Epithelial cell of proximal tubule (primary cell): ENCODE data around the gene MSLN. TPM values are rescaled to one million over a fixed set of nuclear protein-coding genes. Genes with fewer than 3 reads are reported as not detected.

Experiments used
- DNase-seq: peaks from one replicate; pipeline ENCODE4 v3.0.0-alpha.2; 2011; ENCODE audit warnings: low read depth
- H3K4me3 ChIP-seq: 2 replicates; pipeline ENCODE4 v1.5.1; 2011; ENCODE audit warnings: low read depth, mild to moderate bottlenecking, low read length
- total RNA-seq: library from RNA; depleted of rRNA; stranded (reverse); fragments of >200 nt; gene quantifications from 2 replicates; pipeline ENCODE4 v1.2.3, GENCODE V29; 2015
- TF ChIP-seq, protein P1 (sequence below): conservative IDR thresholded peaks from 2 replicates; pipeline ENCODE4 v1.5.1; 2012; ENCODE audit warnings: low read depth, mild to moderate bottlenecking, low read length

MSLN gene
- total RNA-seq, 1 donor from 2014 or later = 29.7 TPM

DNA sequence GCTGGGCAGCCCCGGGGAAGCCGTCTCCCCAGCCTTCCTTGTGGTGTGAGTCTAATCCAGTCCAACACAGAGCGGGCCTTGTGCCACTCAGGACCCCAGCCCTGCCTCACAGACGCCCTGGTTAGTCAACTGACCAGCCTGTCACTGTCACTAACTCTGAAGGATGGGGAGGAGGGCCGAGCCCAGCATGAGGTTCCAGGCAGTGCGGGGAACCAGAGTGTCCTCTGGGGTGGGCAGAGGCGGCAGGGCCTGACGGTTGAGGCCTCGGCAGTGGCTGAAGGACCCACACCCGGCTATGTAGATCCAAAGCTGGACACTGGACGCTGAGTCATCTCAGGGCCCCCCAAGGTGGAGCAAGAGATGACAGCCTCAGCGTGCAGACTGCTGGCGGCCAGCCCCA, 19.0 kb downstream of the MSLN start:
- no peak overlapping the region for H3K4me3 ChIP-seq
- no peak for DNase-seq
- TF ChIP-seq, protein P1, sequence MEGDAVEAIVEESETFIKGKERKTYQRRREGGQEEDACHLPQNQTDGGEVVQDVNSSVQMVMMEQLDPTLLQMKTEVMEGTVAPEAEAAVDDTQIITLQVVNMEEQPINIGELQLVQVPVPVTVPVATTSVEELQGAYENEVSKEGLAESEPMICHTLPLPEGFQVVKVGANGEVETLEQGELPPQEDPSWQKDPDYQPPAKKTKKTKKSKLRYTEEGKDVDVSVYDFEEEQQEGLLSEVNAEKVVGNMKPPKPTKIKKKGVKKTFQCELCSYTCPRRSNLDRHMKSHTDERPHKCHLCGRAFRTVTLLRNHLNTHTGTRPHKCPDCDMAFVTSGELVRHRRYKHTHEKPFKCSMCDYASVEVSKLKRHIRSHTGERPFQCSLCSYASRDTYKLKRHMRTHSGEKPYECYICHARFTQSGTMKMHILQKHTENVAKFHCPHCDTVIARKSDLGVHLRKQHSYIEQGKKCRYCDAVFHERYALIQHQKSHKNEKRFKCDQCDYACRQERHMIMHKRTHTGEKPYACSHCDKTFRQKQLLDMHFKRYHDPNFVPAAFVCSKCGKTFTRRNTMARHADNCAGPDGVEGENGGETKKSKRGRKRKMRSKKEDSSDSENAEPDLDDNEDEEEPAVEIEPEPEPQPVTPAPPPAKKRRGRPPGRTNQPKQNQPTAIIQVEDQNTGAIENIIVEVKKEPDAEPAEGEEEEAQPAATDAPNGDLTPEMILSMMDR = no peak

DNA sequence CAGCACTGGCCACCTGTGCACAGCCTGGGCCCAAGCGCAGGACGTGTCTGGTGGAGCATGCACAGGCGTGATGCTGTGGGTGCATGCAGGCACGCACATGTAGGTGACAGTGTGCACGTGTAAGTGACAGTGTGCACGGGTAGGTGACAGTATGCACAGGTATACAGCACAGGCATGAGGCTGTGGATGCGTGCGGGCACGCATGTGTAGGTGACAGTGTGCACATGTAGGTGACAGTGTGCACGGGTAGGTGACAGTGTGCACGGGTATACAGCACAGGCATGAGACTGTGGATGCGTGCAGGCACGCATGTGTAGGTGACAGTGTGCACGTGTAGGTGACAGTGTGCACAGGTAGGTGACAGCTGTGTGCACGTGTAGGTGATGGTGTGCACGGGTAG, 19.8 kb downstream of the MSLN start:
- TF ChIP-seq, protein P1 = no peak
- no peak for DNase-seq
- H3K4me3 ChIP-seq = no peak overlapping the region

DNA sequence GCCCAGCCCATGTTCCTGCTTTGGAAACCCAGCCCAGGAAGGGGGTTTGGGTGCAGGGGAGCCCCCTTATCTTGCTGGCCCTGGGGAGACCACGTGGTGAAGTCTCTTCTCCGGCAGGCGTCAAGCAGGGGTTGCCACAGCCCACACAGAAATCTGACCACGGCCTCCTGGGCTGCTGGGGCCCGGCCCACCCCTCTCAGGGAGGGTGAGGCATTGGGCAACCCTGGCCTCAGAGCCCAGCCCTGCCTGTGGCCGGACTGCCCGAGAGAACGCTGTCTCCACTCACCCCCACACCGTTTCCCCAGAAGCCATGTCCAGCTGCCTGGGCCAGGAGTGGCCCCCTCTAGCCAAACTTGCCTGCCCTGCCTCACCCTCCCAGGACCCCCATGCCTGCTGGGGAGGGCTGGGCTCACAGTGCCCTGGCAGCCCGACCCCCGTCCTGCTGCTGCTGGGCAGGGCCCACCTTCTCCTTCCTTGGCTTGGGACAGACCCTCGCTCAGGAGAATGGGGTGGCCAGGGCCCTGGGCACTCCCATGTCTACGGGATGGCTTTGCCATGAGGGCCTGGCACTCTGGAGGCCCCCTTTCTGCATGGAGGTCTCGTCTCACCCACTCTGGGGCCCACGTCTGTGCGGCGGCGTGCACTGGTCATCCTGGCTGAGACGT, 20.9 kb downstream of the MSLN start:
- TF ChIP-seq, protein P1 = no peak

DNA sequence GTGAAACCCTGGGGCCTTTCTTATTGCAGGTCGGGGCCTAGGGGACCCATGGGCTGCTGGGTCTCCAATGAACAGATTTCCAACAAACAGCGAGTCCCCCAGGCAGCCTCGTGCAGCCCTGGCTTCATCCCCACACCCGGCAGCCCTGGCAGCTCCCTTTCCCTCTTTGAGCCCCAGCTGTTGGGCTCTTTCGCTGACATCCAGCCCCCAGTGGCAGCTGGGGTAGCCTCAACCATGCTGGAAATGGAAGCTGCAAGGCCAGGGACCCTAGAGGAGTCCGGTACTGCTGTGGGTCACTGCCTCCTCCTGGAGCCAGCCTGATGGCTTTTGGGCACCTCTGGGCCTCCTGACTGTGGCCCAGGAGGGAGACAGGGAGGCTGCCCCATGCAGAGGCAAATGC, 21.7 kb downstream of the MSLN start:
- DNase-seq = no peak
- H3K4me3 ChIP-seq = no peak overlapping the region
- TF ChIP-seq, protein P1 = no peak

More for the DNA sequence above, 20.9 kb downstream of the MSLN start:
- H3K4me3 ChIP-seq = no peak overlapping the region
- DNase-seq = no peak

DNA sequence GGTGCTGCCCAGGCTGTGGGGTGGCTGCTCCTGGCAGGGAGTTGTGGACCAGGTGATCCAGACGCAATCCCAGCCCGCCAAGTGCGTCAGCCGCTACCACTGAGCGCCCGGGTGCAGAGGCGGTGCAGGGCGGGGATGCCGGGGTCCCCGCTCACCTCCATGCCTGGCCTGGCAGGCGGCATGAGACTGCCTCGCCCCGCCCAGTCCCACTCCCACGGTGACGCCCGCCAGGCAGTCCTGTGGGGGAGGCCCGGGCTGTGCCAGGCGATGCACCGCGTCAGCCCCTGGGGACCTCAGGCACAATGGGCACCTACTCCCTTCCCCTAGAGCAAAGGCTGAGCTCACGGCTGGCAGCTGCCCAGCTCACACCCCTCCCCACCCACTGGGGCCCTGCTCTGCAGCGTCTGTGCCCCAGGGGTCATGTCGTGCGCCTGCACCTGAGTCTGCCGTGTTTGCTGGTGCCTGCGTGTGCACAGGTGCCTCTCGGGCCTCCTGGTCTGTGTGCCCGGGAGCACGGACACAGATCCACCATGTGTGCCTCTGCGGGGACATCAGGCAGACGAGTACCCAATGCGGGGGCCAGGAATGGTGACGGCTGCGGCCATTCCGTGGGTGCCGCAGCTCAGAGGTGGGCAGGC, 22.4 kb downstream of the MSLN start:
- TF ChIP-seq, protein P1 = no peak
- DNase-seq = no peak
- no peak overlapping the region for H3K4me3 ChIP-seq

DNA sequence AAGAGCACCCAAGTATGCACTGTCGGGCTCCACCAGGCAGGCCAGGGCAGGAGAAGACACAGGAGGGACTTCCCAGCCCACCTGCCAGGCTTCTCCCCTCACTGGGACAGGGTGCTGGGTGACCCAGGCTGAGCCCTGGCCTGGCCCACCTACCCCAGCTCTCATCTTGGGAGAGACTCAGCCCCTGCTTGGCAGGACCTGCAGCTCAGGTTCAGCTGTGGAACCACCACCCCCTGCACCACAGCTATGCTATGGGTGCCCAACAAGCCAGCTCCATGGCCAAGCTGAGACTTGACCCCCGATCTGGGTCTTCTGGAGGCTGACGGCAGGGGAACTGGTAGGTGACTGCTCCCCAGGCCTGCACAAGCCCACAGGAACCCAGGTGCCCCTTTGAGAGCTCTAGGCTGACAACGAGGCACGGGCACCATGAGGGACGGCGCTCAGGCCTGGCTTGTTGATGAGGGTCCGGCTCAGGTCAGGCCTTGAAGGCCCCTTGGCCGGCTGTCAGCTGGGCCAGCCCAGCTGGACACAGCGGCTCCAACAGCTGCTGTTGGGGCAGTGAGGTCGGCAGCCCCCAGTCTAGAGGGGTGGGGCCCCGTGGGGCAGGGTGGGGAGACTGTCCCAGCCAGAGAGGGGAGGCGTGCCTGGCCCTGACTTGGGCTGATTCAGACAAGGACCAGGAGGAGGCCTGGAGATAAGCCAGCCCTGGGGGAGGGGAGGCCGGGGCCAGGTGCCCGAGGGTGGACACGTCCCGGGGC, 23.0 kb downstream of the MSLN start:
- TF ChIP-seq, protein P1 = no peak
- no peak for DNase-seq
- no peak overlapping the region for H3K4me3 ChIP-seq
